HCEC 1CT (cell line): ENCODE data around the gene COL4A2.
"Not testable (repeated sequence)": the region's sequence is repeated elsewhere in the genome, so short reads cannot be mapped to it uniquely, and the experiment has no call there.

ENCODE experiments used
- DNase-seq: peaks from one replicate; pipeline ENCODE4 v3.0.0-alpha.2; 2017

The COL4A2 gene

DNA sequence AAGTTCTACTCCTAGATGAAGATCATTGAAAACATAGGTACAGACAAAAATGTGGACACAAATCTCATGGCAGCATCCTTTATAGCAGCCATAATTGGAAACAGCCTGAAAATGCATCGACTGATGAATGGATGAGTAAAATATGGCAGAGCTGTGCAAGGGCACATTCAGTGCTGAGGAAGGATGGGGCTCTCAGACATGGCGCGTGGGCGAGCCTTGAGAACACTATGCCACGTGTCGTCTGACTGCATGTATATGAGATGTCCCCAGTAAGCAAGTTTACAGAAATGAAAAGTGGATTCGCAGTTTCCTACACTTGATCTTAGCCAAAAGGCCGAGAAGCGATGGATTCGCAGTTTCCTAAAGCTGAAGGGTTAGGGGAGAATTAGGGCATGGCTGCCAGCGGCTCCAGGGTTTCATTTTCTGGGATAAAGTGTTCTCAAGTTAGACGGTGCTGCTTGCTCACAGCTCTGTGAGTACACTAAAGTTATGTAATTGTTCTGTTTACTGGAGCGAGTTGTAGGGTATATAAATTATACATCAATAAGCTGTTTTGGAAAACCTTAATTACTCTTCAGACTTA, 176.4 kb downstream of the COL4A2 start:
- no peak for DNase-seq

DNA sequence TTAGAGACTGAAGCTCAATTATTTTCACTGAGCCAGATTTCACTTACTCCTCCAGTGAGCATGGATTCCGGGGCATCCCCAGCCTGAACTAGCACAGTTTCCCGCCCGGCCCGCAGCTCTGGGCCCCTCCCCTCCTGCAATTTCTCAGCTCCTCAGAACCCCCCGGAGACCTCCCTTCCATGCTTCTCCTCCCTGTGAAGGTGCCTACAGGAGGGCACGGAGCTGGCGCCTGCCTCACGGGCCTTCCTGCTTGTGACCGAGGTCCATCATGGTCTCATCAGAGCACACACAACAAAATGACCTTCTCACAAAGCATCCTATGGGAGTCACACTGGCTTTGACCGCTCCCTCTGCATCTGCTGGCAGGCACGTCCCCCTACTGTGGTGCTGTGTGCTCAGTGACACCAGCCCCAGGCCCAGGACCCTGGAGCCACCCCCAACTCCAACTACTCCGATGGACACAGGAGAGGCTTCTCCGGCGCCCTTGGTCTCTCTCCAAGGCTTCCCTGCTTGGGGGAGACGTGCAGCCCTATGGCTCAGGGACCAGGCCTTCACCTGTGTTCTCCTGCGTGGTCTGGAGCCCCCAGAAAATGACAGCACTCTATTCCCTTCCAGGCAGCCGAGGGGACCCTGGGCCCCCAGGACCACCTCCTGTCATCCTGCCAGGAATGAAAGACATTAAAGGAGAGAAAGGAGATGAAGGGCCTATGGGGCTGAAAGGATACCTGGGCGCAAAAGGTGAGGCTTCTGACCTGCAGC, 177.4 kb downstream of the COL4A2 start:
- DNase-seq, result no peak

DNA sequence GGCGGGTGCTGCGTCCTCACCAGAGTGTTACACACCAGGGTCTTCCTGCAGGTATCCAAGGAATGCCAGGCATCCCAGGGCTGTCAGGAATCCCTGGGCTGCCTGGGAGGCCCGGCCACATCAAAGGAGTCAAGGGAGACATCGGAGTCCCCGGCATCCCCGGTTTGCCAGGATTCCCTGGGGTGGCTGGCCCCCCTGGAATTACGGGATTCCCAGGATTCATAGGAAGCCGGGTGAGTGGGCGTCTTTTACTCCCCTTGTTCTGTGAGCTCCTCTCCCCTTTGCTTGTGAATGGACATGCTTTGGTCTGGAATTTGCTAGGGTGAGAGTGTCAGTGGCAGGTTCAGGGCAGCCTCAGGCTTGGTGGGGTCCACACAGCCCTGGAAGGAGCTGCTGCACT, 178.5 kb downstream of the COL4A2 start:
- DNase-seq, result no peak

DNA sequence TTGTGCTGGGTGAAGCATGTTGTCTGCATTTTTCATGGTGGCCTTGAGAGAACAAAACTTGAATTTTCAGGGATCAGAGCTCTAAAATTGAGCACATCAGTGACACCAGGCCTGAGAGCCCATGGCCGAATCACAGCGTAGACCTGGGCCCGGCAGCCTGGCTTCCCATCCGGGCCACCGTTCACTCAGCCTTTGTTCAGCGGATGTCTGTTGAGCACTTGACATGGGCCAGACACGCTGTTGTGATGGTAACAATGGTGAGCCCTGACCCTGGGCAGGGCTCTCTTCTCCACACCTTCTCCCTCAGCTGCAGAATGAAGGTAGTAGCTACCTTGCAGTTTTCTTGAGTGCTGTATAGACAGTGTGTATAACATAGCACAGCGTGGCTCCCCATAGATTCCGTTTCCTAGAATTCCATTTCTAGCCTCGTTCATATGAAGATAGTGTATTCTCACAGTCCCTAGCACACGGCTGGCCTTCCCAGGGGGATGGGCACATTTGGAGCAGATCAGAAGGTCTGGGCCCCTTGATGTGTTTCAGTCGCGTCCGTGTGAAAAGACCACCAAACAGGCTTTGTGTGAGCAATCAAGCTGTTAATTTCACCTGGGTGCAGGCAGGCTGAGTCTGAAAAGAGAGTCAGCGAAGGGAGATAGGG, 179.1 kb downstream of the COL4A2 start:
- no peak for DNase-seq

DNA sequence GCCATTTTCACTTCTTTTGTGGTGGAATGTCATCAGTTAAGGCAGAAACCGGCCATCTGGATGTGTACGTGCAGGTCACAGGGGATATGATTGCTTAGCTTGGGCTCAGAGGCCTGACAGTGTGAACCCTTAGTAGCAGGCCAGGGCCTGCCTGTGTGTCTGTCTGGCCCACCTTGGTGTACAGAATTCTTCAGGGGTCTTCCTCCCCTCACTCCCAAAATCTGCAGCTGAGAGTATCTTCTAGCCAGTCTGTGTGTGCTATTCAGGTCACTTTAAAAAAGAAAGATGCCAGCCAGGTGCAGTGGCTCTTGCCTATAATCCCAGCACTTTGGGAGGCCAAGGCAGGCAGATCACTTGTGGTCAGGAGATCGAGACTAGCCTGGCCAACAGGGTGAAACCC, 179.8 kb downstream of the COL4A2 start:
- DNase-seq, result not testable (repeated sequence)

DNA sequence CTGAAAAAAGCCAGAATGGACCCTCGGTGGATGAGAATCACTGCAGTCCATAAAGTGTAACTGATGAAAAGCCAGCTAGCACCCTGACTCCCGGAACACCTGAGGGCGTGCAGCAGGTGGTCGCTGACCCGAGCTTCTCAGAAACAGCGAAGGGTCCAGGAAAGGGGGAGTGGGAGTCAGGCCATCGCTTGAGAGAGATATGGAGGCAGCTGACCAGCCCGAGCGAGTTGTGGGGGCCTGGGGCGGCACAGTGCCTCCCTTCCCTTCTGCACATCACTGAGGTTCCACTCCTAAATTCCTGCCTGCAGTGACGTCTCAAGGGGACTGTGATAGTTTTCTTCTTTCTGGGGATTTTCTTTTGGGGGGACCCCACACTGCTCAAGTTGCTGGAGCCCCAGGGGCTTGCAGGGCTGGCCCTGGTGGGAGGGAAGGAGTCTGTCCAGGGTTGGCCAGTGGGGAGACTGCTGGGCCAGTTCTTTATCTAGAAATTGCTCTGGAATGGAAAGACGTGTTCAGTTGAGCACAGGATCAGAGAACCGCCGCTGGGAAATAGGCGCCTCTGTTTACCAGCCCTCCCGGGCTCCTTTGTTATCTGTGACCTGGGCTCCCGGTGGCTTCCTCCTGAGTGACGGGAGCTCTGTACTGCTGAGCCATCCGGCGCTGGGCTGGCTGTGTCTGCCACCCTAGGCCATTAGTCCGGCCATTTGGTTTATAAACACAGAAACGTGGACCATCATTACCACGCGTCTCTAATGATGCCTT, 183.1 kb downstream of the COL4A2 start:
- no peak for DNase-seq

DNA sequence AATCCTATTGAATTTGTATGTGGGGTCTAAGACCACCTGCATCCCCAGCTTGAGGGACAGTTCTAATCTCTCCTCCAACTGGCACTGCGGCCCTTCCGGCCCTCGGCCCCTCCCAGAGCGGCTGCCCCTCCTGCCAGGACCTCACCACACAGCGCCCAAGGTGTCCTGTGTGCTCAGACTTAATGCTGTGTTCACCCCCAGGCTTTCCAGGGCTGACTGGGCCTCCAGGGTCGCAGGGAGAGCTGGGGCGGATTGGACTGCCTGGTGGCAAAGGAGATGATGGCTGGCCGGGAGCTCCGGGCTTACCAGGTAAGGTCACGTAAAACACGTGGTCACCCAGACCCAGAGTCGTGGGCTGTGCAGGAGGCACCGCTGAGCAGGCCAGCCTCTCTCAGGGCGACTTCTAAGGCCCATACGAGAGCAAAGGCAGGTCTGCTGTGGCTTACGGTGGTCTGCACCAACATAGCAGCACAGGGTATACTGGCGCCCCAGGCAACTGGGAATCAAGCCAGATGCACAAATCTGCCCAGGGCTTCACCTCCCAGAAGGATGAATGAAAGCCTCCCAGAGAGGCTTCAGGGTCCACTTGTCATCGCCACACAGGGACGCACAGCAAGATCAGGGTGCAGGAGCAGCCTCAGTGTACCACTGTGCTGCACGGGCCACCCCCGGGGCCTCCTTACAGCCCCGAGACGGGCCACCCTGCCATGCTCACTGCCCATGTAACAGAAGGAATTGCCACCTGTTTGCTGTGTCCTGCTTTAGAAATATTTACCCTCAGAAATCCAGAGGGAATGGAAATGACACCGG, 185.0 kb downstream of the COL4A2 start:
- DNase-seq, result no peak

DNA sequence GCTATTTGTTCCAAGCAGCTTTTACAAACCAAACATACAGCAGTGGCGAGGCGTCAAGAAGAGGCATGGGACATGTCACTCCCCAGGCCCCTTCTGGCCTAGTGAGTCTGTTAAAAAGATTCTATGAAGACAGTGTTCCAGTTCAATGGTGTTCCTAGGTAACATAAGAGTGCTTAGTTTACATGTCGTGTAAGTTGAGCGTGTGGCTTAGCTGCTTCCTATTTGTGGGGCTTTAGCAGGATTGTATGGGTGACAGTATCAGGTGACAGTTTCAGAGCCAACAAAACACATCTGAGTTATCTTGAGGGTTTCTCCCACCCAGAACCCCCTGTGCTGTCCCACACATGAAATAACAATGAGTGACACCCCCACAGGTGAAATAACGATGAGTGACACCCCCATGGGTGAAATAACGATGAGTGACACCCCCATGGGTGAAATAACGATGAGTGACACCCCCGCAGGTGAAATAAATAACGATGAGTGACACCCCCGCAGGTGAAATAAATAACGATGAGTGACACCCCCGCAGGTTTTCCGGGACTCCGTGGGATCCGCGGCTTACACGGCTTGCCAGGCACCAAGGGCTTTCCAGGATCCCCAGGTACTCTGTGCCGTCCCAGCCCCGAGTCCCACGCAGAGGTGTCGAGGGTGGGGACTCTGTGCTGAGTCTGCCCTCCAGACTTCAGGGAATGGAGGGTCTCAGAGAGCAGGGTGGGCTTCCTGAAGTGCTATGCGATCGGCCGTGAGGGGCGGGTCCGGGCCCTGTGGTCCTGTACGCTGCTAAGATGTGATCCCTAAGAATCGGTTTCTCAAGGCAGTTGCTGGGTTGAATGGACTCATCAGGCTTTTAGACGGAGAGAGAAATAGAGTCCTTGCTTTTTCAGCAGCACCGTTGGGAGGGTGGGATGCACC, 185.9 kb downstream of the COL4A2 start:
- no peak for DNase-seq

DNA sequence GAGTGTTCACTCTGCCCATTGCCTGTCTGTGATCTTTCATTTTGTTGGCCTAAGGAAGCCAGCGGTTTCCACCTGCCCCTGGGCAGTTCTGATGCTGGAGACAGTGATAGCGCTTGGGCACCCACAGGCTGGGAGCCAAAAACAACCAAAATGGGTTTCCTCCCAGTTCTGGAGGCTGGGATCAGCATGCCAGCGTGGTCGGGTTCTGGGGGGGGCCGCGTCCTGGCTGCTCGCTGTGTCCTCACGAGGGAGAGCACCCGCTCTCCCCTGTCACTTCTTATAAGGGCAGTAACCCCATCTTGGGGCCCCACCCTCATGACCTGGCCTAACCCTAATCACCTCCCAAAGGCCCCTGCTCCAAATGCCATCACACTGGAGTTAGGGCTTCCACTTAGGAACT, 186.5 kb downstream of the COL4A2 start:
- DNase-seq, result no peak

DNA sequence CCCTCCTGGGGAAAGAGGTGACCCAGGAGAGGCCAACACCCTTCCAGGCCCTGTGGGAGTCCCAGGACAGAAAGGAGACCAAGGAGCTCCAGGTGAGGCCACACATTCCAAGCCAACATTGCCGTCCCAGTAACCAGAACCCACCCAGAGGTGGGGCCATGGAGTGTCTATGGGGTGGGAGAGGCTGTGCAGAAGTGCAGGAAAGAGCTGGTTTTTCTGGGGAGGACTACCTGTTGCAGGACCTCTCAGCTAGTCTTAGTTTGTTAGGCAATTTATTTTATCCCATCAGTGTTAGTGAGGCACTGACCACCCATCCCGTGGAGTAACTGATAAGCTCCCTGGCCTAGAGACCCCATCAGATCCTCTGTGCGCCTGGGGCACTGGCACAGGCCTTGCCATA, 188.3 kb downstream of the COL4A2 start:
- DNase-seq, result no peak

DNA sequence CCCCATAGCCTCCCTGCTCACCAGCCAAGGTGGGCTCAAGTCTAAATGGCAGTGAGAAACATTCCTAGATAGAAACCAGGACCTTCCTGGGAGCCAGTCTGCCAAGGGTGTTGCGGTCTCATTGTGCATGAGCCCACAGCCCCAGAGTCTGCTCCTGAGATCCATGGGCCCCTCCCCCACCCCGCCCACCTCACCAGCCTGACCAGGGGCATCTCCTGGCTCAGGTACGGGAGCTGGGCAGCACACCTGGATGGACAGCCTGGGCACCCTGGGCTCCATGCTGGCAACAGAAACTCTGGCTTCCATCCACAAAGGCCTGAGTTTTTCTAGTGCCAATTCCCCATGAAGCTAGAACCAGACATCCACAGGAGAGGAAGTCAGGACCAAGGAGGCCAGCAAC, 188.8 kb downstream of the COL4A2 start:
- DNase-seq, result no peak

DNA sequence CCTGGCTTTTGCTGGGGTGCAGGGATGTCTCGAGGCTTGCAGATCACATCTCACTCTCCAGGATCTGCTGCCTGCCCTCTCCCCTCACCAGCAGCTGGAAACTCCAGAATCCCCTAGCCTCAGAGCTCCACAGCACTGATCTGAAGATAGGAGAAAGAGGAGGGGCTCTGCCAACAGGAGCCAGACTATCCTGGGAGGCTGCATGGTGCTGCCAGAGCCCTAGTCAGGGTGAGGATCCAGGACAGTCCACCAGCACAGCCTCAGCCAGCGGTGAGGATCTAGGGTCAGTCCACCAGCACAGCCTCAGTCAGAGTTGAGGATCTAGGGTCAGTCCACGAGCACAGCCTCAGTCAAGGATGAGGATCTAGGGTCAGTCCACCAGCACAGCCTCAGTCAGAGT, 189.2 kb downstream of the COL4A2 start:
- DNase-seq, result no peak

DNA sequence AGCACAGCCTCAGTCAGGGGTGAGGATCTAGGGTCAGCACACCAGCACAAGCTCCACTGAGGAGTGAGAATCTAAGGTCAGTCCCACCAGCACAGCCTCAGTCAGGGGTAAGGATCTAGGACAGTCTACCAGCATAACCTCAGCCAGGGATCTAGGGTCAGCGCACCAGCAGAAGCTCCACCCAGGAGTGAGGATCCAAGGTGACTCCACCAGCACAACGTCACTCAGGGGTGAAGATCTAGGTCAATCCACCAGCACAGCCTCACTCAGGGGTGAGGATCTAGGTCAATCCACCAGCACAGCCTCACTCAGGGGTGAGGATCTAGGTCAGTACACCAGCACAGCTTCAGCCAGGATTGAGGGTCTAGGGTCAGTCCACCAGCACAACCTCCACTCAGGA, 189.9 kb downstream of the COL4A2 start:
- no peak for DNase-seq

DNA sequence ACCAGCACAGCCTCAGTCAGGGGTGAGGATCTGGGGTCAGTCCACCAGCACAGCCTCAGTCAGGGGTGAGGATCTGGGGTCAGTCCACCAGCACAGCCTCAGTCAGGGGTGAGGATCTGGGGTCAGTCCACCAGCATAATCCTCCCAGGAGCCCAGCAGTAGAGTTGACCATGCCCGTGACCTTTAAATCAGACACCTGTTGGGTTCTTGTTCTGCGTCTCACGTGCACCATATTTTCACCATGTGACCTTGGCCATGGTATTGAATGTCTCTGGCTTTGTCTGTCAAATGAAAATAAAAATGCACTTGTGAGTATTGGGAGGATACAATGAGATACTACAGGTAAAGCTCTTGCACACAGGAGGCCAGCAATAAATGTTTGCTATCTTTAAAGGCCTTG, 190.8 kb downstream of the COL4A2 start:
- not testable (repeated sequence) for DNase-seq

DNA sequence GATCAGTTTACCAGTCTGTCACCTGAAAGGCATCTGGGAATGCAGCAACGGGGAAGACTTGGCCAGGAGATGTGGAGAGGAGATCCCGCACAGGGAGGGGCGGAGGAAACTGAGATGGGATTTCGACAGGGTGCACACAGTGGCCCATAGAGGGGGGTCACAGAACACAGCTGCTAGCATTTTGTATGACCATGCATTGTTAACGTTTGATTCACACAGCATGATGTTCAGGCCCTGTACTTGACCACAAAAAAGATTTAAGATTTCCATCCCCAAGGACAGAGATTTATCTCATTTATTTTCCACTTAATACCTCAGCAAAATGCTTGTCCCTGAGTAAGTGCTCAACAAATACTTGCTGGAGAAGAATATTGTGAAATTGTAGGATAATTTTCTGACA, 191.2 kb downstream of the COL4A2 start:
- DNase-seq, result no peak

DNA sequence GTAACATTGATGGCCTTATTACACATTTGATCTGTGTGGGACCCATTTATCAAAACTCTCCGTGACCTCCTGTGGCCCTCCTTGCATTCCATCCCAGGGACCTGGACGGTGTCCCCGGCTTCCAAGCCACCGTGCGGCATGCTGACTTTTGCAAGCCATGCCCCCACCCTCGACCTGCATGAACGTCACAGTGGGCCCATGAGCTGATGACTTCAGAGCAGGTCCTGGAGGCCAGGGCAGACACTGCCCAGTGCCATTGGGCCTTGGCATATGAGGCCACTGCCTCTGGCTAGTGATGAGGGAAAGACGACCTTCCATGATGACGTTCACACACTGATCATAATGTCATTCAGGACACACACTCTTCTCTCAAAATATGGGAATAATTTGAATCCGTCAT, 191.7 kb downstream of the COL4A2 start:
- DNase-seq, result no peak

DNA sequence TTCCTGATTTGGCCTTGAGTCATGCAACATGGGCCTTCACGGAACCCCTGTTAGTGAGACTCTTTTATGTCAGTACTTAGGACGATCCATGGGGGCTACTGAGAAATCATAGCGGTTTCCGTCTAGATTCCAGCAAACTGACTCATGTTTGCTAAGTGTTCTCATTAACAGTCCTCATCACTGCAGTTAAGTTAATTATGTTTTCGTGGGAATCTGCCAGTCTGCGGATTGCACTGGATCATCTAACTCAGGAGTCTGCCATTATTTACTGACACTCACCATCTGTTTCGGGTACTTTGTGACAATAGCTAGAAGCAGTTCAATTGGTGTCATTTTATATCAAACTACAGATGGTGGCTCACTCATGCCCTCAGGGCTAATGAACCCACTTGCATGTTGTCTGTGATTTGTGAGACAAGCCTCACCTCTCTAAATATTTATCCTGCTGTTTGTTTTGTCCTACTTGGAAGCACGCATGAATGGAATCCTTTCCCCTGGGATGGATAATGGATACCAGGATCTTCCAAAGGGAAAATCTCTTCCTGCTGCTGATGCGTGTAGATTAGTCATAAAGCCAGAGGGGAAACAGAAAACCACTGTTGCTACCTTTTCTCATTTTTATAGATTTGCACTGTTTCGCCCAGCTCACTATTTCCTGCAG, 192.7 kb downstream of the COL4A2 start:
- DNase-seq, result no peak

DNA sequence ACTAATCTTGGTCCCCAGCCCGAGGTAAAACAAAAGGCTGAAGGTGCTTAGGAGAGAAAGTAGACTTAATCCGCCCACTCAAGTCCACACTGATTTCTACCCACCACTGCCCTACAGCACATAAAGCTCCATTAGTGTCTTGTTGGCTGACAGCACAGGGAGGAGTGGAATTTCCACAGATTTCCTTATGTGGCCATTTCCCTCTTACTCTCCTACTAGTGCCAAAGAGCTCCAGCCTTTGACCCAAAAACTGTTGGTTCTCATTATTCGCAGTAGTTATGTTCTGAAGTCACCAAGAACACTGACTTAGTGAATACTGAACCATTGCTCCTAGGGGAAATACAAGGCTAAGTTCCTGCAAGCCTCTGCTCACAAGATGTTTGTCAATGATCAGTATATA, 193.3 kb downstream of the COL4A2 start:
- no peak for DNase-seq

DNA sequence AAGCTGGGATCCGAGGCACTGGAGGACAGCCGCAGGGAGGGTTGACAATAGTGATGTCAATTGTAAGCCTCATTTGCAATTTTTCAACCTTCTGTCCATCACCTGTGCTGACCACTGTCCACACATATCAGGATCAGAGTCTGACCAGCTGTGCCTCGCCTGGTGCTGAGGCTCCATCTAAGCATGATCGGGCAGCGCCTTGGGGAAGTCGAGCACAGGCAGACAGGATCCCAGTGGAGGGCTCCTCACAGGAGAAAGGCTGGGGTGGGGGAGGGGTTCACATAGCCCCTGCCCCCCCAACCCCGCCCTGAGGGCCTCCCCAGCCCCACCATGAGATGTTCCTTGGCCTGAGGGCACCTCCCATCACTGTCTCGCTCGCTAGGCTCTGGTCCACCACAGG, 194.1 kb downstream of the COL4A2 start:
- DNase-seq, result no peak

DNA sequence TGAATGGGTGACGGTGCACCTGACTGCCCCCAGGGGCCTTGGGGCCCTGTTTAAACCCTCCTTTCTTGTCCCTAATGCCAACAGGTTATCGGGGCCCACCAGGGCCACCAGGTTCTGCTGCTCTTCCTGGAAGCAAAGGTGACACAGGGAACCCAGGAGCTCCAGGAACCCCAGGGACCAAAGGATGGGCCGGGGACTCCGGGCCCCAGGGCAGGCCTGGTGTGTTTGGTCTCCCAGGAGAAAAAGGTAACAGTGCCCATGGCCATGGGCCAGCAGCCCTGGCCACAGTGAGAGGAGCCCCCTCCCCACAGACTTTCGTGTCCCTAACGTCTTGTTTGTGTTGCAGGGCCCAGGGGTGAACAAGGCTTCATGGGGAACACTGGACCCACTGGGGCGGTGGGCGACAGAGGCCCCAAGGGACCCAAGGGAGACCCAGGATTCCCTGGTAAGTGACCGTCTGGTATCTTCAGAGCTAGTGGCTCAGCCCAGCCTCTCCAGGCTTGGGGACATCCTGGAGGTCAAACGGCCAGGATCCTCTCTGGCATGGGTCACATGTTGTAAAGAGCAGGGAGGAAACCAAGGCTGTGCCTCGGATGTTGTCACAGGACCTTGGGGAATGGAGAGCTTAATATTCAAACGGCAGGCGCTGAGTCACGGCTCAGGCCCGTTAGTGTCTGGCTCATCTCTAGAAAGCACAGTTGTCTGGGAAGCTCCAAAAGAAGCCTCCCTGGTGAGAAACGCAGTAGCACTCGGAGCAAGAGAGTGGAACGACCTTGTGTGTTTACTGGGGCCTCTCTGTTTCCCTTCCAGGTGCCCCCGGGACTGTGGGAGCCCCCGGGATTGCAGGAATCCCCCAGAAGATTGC, 196.2 kb downstream of the COL4A2 start:
- no peak for DNase-seq
